K562 (cell line): ENCODE data around the gene TCF15. TPM values are rescaled to one million over a fixed set of nuclear protein-coding genes. Genes with fewer than 3 reads are reported as not detected.
A peak's percentile ranks its signal among the peaks of the same experiment; 100 is the strongest.

Source experiments
- ID3 ChIP-seq, 2 experiments: fragments of 250-450 bp in 1 of 2; fragments of 450-650 bp in 1 of 2; sonication (Bioruptor Pico) in 1 of 2; IDR thresholded peaks; 2 replicates each; pipeline versions ENCODE4 v1.6.1 to v1.8.0; 2016 to 2021; ENCODE audit warnings: mild to moderate bottlenecking in 2 of 2, moderate library complexity in 2 of 2, missing compliant biosample characterization in 1 of 2, missing genetic modification characterization in 1 of 2
- MAX ChIP-seq: sonication (generic); formaldehyde crosslinking; IDR thresholded peaks from 2 replicates; pipeline ENCODE4 v1.9.0; 2022; ENCODE audit warnings: mild to moderate bottlenecking, missing genetic modification reagents
- MGA ChIP-seq: fragments of 450-650 bp; IDR thresholded peaks from 2 replicates; pipeline ENCODE4 v1.6.1; 2016; ENCODE audit warnings: mild to moderate bottlenecking, moderate library complexity
- NKRF ChIP-seq: fragments of 450-650 bp; IDR thresholded peaks from 2 replicates; pipeline ENCODE4 v1.6.1; 2016; ENCODE audit warnings: borderline replicate concordance
- RBBP5 ChIP-seq: fragments of 200-600 bp; sonication (generic); IDR thresholded peaks from 2 replicates; pipeline ENCODE4 v1.6.1; 2012; ENCODE audit warnings: borderline replicate concordance, mild to moderate bottlenecking, low read length, control low read depth, inconsistent platforms; ENCODE audit not compliant: insufficient read depth, poor library complexity, severe bottlenecking
- STAG1 ChIP-seq: sonication (generic); formaldehyde crosslinking; IDR thresholded peaks from 2 replicates; pipeline ENCODE4 v1.5.0; 2020; ENCODE audit warnings: missing genetic modification reagents, borderline replicate concordance
- TEAD1 ChIP-seq, 2 experiments: fragments of 450-650 bp in 1 of 2; sonication (generic) in 1 of 2; formaldehyde crosslinking; IDR thresholded peaks; 2 replicates each; pipeline versions ENCODE4 v1.4.0 to v1.8.0; 2020 to 2022; ENCODE audit warnings: mild to moderate bottlenecking in 2 of 2, missing genetic modification reagents in 1 of 2
- ZNF232 ChIP-seq: sonication (generic); formaldehyde crosslinking; IDR thresholded peaks from 2 replicates; pipeline ENCODE4 v1.8.0; 2022; ENCODE audit warnings: mild to moderate bottlenecking, missing genetic modification reagents
- ZNF551 ChIP-seq: fragments of 250-450 bp; sonication (Bioruptor Pico); IDR thresholded peaks from 2 replicates; pipeline ENCODE4 v1.5.0; 2021; ENCODE audit warnings: mild to moderate bottlenecking, moderate library complexity
- ZNF76 ChIP-seq: fragments of 250-450 bp; sonication (Bioruptor Pico); IDR thresholded peaks from 2 replicates; pipeline ENCODE4 v1.4.0; 2020; ENCODE audit warnings: mild to moderate bottlenecking, moderate library complexity, borderline replicate concordance
- polyA plus RNA-seq, 8 experiments: library from polyadenylated mRNA; depleted of rRNA in 4 of 8; stranded (reverse) in 5 of 8; unstranded in 3 of 8; fragments of >200 nt; fragmentation: Nextera tagmentation in 2 of 8; fragmentation: Illumina TruSeq in 1 of 8; extraction: Ambion mirVana in 2 of 8; extraction: Trizol in 1 of 8; gene quantifications; 2 replicates each; pipeline versions ENCODE4 v1.2.1 to v1.2.3, GENCODE V29; 2011 to 2014; ENCODE audit warnings: inconsistent platforms in 1 of 8, missing spikeins in 1 of 8
- total RNA-seq, 7 experiments: library from RNA; depleted of rRNA in 6 of 7; stranded (reverse); fragments of >200 nt in 6 of 7; fragmentation: Illumina TruSeq in 2 of 7; extraction: Trizol in 2 of 7; gene quantifications; 2 replicates each; pipeline versions ENCODE4 v1.2.1 to v1.2.3, GENCODE V29; 2011 to 2021; ENCODE audit warnings: low replicate concordance in 1 of 7

The TCF15 gene
- total and polyA plus RNA-seq, 9 of the 15 experiments (the other 6 are each of a cell fraction or from before 2014, with no cell fraction given): 0.04 to 5.0 (median 1.2) TPM

- peak; percentile 97 for TF ChIP-seq MAX (CRISPR knock-in tag)
- TF ChIP-seq NKRF: peak; percentile 32; the same call in 1 of the 2 replicates
- TF ChIP-seq ZNF232 (CRISPR knock-in tag): peak; percentile 25; the same call in 1 of the 2 replicates
- no peak for TF ChIP-seq ZNF551 (CRISPR knock-in tag)
- no peak for TF ChIP-seq ZNF76 (CRISPR knock-in tag)
- peak; percentile 90 for TF ChIP-seq MGA
- peak in 1 of 2 experiments; percentile 53; a peak in 2 of 4 replicates for TF ChIP-seq TEAD1 (CRISPR knock-in tag; IDR thresholded peaks at IDR 0.05)
- peak; percentile 62 for TF ChIP-seq RBBP5
- 0 out of 2 replicates have a peak, but pooled peaks have one; percentile 24 for TF ChIP-seq STAG1 (CRISPR knock-in tag)
- TF ChIP-seq ID3 (CRISPR knock-in tag; IDR thresholded peaks at IDR 0.05): no peak
- peak; percentile 55; the same call in 1 of the 2 replicates for TF ChIP-seq ID3 (tag; IDR thresholded peaks at IDR 0.05)
Observed at GRCh38 chr20:651713-652614, 41.9 kb upstream of the TCF15 start (continued).
